Measurements from ENCODE around the gene PNMA8C.
"Not testable (repeated sequence)": the region's sequence is repeated elsewhere in the genome, so short reads cannot be mapped to it uniquely, and the experiment has no call there.

The PNMA8C gene

GRCh38 chr19:46380690-46381089 lies 48.0 kb downstream of the PNMA8C start:
- WGBS, 2 experiments (ENCODE audit: insufficient coverage in 2 of 2): no CpG with 5 or more reads among the region's 2 CpGs
- Histone ChIP-seq H3K27ac (ENCODE audit: low read depth, low read length, severe bottlenecking) (no peak overlapping the region), H3K9me3 (ENCODE audit: control insufficient read depth, low read length) (no peaks in the 10 kb centered on the region), H3K4me1 (ENCODE audit: control insufficient read depth, insufficient read depth, low read length, poor library complexity, severe bottlenecking) (no peaks in the 10 kb centered on the region), H3K4me3 (ENCODE audit: extremely low read depth, insufficient read depth, low read length, poor library complexity, severe bottlenecking) (no peak overlapping the region), H3K36me3 (ENCODE audit: control insufficient read depth, insufficient read depth, low read length) (peaks cover 96% of the 10 kb centered on the region)

- H3K4me1 ChIP-seq (ENCODE audit: control insufficient read depth, insufficient read depth, low read length, poor library complexity, severe bottlenecking): peaks cover 6% of the 10 kb centered on the region
- H3K36me3 ChIP-seq (ENCODE audit: control insufficient read depth, insufficient read depth, low read length): peaks cover 84% of the 10 kb centered on the region
- no peak overlapping the region for H3K4me3 ChIP-seq (ENCODE audit: extremely low read depth, insufficient read depth, low read length, poor library complexity, severe bottlenecking)
- WGBS, 2 experiments (ENCODE audit: insufficient coverage in 2 of 2): 100% methylated on average over 1 of the region's 2 CpGs; no CpG with 5 or more reads in 1 of the 2 experiments
- H3K27ac ChIP-seq (ENCODE audit: low read depth, low read length, severe bottlenecking): no peak overlapping the region
- H3K9me3 ChIP-seq (ENCODE audit: control insufficient read depth, low read length): no peaks in the 10 kb centered on the region
Observed at GRCh38 chr19:46378268-46378667, 50.5 kb downstream of the PNMA8C start.

- Histone ChIP-seq H3K27ac (ENCODE audit: low read depth, low read length, severe bottlenecking) (no peak overlapping the region), H3K36me3 (ENCODE audit: control insufficient read depth, insufficient read depth, low read length) (peaks cover 74% of the 10 kb centered on the region), H3K4me3 (ENCODE audit: extremely low read depth, insufficient read depth, low read length, poor library complexity, severe bottlenecking) (no peak overlapping the region), H3K9me3 (ENCODE audit: control insufficient read depth, low read length) (no peaks in the 10 kb centered on the region), H3K4me1 (ENCODE audit: control insufficient read depth, insufficient read depth, low read length, poor library complexity, severe bottlenecking) (peaks cover 23% of the 10 kb centered on the region)
- WGBS, 2 experiments (ENCODE audit: insufficient coverage in 2 of 2): 96 to 98% methylated on average over 18 to 20 of the region's 20 CpGs
Observed at GRCh38 chr19:46376241-46377153, 52.2 kb downstream of the PNMA8C start.

- H3K9me3 ChIP-seq (ENCODE audit: control insufficient read depth, low read length); H3K27ac ChIP-seq (ENCODE audit: low read depth, low read length, severe bottlenecking); H3K4me3 ChIP-seq (ENCODE audit: extremely low read depth, insufficient read depth, low read length, poor library complexity, severe bottlenecking): not testable (repeated sequence)
- 98% methylated on average over 7 to 9 of the region's 22 CpGs for WGBS, 2 experiments (ENCODE audit: insufficient coverage in 2 of 2)
- H3K4me1 ChIP-seq (ENCODE audit: control insufficient read depth, insufficient read depth, low read length, poor library complexity, severe bottlenecking): peaks cover 30% of the 10 kb centered on the region
- peaks cover 66% of the 10 kb centered on the region for H3K36me3 ChIP-seq (ENCODE audit: control insufficient read depth, insufficient read depth, low read length)
Observed at GRCh38 chr19:46375476-46376067, 53.2 kb downstream of the PNMA8C start.

Data from mesodermal cell (in vitro differentiated cells).